Measurements from ENCODE around the gene CDH12.

CDH12 gene

GRCh38 chr5:21831145-21831787, 1021.9 kb downstream of the CDH12 start:
- DNase-seq: no peak

- DNase-seq: no peak
Observed at GRCh38 chr5:21826884-21827283, 1026.3 kb downstream of the CDH12 start.

GRCh38 chr5:21823588-21823987, 1029.6 kb downstream of the CDH12 start:
- DNase-seq: no peak

DNA sequence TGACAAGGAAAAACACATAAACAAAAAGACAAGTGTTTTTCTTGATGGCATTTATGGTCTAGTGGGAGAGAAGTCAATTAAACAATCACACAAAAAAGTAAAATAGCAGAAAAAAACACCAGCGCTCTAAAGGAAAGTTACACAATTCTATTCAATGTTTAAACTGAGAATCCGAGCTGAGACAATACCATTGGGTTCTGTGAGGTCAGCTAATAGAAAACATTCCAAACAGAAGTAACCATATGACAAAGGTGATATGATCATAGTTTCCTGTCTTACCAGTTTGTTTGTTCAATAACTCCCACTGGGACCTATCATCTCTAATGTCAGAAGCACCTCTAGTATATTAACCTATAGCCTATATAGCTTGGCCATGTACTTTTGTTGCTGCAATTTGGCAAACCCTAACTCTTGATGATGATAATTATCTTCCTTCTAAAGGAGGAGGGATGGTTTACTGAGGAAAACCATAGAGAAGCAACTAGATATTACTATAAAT, 1030.0 kb downstream of the CDH12 start:
- DNase-seq: no peak

GRCh38 chr5:21820527-21820926, 1032.6 kb downstream of the CDH12 start:
- no peak for DNase-seq

GRCh38 chr5:21818370-21818720, 1034.8 kb downstream of the CDH12 start:
- no peak for DNase-seq

DNA sequence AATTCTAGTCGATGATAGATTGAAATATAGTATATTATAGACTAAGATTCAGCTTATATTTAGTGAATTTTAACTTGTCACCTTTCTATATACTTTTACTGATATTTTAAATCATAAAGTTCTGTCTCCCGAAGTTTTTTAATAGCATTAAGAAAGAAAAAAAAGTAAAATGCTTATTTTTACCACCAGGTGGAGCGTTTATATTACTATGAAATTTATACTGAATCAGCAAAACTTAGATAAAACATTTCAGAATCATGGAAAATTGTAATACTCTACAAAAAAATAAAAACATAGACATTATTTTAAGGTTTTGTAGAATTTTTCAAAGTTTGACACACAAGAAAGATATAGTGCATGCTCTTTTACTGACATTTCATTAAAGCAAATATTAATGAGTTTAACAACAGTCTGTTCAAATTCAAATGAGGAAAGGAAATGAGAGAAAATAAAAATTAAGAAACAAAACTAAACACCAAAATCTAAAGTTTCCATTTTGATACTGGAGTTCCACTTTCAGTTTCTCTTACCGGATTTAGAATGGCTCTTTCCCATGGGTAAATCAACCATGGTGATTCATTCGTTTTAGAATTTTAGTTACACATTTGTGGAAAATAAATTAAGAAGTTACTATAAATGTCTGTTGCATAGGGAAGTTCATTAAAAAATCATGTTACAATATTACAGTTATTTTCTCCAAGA, 1035.3 kb downstream of the CDH12 start:
- no peak for DNase-seq

DNA sequence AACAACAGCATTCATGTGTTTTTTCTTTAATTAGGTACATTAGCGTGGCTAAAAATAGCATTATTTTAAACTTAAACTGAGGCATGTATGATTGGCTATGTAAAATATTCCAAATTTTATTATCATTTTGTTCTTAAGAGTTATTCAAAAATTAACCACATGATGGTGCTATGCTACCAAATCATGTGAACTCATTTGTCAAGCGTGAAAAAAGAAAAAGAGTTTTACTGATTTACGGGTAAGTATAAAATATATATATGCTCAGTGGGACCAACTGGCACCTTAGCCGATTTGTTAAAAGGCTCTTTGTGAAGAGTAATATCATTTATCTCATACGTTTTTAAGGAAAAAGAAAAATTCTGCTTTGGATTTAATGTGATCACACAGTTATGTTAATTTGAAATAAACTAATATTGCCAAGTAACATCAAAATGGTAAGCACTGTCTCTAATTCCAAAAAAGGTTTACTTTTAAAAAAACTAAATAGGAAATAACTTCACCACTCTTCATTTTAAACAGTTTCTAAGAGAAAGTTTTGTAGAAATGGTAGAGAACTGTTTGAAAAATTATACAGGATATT, 1042.3 kb downstream of the CDH12 start:
- no peak for DNase-seq

DNA sequence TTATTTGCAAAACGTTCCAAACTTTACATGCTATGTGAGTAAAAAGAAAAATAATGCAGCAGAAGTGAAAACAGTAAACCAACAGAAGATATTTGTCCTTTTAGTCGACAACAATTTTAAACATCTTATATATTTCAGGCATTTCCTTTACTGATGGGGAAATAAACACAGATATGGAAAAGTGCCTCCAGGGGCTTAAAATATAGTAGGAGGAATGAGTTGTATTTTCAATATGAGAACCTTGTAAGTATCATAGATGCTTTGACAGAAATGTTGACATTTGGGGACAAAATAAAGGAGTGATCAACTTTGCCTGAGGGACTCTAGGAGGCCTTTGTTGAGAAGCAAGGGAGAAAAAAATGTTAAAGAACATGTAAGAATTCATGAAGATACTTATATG, 1043.5 kb downstream of the CDH12 start:
- DNase-seq: no peak

- DNase-seq: no peak
Observed at GRCh38 chr5:21807953-21808352, 1045.2 kb downstream of the CDH12 start.

DNA sequence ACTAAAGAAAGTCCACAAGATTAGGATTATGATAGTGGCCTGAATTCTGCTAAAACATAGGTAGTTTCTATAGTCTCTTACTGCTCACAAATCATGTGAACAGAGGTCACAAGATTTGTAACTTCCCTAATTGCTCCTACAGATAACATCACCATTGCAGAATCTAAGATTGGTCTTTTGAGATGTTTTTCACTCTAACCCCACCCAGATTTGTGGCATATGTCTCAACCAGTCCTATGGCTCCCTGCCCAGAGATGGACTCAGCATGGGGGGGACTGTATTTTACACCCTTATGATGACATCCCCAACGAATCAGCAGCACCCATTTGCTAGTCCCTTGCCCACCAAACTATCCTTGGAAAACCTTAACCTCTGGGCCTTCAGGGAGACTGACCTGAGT, 1046.2 kb downstream of the CDH12 start:
- no peak for DNase-seq

GRCh38 chr5:21806271-21806670, 1046.9 kb downstream of the CDH12 start:
- DNase-seq: no peak

DNA sequence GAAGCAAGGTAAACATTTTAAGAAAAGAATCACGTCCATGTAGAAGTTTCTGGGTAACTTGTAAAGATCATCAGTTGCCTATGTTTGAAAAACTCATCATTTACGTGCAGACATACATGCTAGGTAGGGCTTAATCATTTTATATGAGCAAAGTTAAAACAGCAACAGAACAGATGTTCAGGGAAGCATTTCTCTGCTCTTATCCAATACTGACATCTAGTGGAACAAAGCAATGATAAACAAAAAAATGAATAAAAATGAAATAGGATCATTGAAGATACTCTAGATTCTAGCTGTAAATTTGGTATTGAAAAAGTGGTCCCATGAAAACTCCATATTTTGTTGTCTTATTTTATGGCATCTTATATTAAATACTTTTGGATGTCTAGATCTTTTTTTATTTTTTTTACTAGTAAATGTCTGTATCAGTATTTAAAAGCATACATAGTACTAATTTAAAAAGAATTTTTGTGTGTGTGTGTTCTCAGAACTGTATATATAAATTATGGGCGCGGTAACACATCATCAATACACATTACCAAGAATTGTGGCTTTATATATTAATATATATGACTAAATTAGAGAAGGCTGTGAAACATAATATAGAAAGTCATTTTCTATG, 1050.2 kb downstream of the CDH12 start:
- no peak for DNase-seq

- DNase-seq: no peak
Observed at GRCh38 chr5:21802100-21802499, 1051.0 kb downstream of the CDH12 start.

DNA sequence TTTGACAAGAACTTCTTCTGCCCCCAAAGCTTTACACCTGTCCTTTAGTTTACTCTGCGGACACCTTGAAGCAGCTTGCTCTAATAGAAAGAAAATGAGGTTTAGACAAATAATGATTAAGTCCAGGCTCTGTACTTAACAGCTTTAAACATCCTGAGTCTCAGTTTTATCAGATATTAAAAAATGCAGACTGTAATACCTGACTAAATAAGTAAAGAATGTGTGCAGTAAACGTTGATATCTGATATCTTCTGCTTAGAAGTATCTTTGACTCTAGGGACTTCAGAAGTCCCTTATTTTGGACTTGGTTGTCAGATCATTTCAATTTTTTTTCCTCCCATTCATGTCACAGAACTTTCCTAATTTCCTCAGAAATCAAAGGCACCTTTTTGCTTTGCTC, 1060.4 kb downstream of the CDH12 start:
- DNase-seq: no peak

- DNase-seq: no peak
Observed at GRCh38 chr5:21791304-21791703, 1061.8 kb downstream of the CDH12 start.

- no peak for DNase-seq
Observed at GRCh38 chr5:21784487-21784886, 1068.7 kb downstream of the CDH12 start.

GRCh38 chr5:21783074-21783679, 1070.0 kb downstream of the CDH12 start:
- DNase-seq: no peak

DNA sequence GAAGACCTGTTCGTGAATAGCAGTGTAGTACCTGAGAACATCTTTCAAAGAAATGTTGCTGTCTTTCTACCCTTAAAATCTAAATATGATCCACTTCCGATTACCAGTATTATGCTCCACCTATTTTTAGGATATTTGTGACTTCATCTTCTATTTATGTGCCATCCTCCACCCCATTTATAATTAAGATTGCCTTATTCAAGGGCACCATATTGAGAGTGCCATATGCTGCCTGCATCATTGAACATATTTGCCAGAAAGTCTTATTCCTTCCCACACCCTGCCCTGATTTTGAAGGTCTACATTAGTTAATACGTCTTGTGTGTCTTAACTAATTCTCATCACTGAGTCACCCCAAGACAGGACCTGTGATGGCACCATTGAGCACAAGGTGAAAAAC, 1076.7 kb downstream of the CDH12 start:
- no peak for DNase-seq

DNA sequence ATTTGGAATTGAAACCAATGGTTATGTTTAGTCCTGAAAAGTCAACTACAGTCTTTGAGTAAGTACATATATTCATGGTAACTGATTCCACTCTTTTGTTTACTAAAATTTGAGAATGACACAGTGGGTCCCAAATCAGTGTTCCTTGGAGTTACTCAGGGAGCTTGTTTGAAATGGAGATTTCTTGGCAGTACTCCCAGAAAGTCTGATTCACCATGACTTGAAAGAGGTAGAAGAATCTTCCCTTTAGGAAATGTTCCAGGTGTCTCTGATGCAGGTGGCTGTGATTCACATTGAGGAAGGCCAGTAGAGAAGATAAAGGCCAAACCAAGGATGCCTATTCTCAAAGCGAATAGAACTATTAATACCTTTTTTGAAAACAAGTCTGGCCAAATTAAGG, 1078.3 kb downstream of the CDH12 start:
- DNase-seq: no peak

- no peak for DNase-seq
Observed at GRCh38 chr5:21774281-21774680, 1078.9 kb downstream of the CDH12 start.

DNA sequence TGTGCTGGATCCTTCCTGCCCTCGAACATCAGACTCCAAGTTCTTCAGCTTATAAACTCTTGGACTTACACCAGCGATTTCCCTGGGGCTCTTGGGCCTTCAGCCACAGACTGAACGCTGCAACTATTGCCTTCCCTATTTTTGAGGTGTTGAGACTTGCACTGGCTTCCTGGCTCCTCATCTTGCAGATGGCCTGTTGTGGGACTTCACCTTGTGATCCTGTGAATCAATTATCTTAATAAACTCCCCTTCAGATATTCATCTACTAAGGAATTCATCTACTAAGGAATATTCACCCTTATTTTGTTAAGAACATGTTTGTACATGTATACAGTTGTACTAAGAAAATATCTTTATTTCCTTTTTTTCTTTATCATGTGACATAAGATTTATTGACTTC, 1079.7 kb downstream of the CDH12 start:
- DNase-seq: no peak
